Measurements from ENCODE around the gene ITGB3. TPM values are rescaled to one million over a fixed set of nuclear protein-coding genes. Genes with fewer than 3 reads are reported as not detected.

The ITGB3 gene
- total and polyA plus RNA-seq, 2 of the 8 experiments (the other 6 are each of a cell fraction or from before 2014, with no cell fraction given): 0.08 to 0.09 TPM

DNA sequence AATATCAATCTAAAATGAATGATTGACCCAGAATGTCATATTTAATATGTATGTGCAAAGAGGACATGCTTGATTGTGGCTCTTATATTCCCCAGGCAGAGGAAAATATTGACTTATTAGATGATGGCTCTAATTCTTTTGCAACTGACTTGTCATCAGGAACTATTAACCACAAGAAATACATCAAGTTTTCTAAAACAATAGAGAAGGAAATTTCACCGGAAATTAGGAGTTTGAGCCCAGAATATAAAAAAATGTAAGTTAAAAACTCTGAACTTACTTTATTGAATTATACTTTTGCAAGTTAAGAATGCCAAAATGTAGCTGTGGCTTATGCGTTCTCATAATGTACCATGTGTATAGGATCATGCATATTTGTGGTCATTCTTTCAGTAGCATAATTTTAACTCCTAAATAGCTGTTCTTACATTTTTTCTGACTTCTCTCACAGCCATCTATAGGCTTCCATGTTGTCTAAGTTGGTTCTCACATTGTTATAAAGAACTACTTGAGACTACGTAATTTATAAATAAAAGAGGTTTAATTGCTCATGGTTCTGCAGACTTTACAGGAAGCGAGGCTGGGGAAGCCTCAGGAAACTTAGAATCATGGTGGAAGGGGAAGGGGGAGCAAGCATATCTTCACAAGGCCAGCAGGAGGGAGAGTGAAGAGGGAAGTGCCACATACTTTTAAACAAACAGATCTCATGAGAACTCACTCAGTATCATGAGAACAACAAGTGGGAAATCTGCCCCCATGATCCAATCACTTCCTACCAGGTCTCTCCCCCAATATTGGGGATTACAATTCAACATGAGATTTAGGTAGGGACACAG, 81.7 kb downstream of the ITGB3 start (continued):
- TF ChIP-seq NANOG (IDR thresholded peaks at IDR 0.05; ENCODE audit: insufficient read depth, low read depth, low read length, poor library complexity, severe bottlenecking): no peak
- no peak for TF ChIP-seq FOSL1 (IDR thresholded peaks at IDR 0.05; ENCODE audit: insufficient read depth, low read depth, low read length)
- TF ChIP-seq KDM1A (IDR thresholded peaks at IDR 0.05; ENCODE audit: borderline replicate concordance, low read length): no peak
- TF ChIP-seq, protein P1, sequence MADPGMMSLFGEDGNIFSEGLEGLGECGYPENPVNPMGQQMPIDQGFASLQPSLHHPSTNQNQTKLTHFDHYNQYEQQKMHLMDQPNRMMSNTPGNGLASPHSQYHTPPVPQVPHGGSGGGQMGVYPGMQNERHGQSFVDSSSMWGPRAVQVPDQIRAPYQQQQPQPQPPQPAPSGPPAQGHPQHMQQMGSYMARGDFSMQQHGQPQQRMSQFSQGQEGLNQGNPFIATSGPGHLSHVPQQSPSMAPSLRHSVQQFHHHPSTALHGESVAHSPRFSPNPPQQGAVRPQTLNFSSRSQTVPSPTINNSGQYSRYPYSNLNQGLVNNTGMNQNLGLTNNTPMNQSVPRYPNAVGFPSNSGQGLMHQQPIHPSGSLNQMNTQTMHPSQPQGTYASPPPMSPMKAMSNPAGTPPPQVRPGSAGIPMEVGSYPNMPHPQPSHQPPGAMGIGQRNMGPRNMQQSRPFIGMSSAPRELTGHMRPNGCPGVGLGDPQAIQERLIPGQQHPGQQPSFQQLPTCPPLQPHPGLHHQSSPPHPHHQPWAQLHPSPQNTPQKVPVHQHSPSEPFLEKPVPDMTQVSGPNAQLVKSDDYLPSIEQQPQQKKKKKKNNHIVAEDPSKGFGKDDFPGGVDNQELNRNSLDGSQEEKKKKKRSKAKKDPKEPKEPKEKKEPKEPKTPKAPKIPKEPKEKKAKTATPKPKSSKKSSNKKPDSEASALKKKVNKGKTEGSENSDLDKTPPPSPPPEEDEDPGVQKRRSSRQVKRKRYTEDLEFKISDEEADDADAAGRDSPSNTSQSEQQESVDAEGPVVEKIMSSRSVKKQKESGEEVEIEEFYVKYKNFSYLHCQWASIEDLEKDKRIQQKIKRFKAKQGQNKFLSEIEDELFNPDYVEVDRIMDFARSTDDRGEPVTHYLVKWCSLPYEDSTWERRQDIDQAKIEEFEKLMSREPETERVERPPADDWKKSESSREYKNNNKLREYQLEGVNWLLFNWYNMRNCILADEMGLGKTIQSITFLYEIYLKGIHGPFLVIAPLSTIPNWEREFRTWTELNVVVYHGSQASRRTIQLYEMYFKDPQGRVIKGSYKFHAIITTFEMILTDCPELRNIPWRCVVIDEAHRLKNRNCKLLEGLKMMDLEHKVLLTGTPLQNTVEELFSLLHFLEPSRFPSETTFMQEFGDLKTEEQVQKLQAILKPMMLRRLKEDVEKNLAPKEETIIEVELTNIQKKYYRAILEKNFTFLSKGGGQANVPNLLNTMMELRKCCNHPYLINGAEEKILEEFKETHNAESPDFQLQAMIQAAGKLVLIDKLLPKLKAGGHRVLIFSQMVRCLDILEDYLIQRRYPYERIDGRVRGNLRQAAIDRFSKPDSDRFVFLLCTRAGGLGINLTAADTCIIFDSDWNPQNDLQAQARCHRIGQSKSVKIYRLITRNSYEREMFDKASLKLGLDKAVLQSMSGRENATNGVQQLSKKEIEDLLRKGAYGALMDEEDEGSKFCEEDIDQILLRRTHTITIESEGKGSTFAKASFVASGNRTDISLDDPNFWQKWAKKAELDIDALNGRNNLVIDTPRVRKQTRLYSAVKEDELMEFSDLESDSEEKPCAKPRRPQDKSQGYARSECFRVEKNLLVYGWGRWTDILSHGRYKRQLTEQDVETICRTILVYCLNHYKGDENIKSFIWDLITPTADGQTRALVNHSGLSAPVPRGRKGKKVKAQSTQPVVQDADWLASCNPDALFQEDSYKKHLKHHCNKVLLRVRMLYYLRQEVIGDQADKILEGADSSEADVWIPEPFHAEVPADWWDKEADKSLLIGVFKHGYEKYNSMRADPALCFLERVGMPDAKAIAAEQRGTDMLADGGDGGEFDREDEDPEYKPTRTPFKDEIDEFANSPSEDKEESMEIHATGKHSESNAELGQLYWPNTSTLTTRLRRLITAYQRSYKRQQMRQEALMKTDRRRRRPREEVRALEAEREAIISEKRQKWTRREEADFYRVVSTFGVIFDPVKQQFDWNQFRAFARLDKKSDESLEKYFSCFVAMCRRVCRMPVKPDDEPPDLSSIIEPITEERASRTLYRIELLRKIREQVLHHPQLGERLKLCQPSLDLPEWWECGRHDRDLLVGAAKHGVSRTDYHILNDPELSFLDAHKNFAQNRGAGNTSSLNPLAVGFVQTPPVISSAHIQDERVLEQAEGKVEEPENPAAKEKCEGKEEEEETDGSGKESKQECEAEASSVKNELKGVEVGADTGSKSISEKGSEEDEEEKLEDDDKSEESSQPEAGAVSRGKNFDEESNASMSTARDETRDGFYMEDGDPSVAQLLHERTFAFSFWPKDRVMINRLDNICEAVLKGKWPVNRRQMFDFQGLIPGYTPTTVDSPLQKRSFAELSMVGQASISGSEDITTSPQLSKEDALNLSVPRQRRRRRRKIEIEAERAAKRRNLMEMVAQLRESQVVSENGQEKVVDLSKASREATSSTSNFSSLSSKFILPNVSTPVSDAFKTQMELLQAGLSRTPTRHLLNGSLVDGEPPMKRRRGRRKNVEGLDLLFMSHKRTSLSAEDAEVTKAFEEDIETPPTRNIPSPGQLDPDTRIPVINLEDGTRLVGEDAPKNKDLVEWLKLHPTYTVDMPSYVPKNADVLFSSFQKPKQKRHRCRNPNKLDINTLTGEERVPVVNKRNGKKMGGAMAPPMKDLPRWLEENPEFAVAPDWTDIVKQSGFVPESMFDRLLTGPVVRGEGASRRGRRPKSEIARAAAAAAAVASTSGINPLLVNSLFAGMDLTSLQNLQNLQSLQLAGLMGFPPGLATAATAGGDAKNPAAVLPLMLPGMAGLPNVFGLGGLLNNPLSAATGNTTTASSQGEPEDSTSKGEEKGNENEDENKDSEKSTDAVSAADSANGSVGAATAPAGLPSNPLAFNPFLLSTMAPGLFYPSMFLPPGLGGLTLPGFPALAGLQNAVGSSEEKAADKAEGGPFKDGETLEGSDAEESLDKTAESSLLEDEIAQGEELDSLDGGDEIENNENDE (IDR thresholded peaks at IDR 0.05; ENCODE audit: insufficient replicate concordance, low read length): no peak
- TF ChIP-seq HDAC2 (IDR thresholded peaks at IDR 0.05; ENCODE audit: borderline replicate concordance in 1 of 2, low read depth in 2 of 2, low read length in 2 of 2): no peak
- no peak for TF ChIP-seq HDAC6 (IDR thresholded peaks at IDR 0.05; ENCODE audit: low read depth, low read length)
- TF ChIP-seq POLR2AphosphoS5 (IDR thresholded peaks at IDR 0.05; ENCODE audit: low read depth, low read length): no peak
- no peak for TF ChIP-seq GABPA (IDR thresholded peaks at IDR 0.05; ENCODE audit: borderline replicate concordance, insufficient read depth, low read length)
- TF ChIP-seq KDM4A (IDR thresholded peaks at IDR 0.05; ENCODE audit: low read depth, low read length, severe bottlenecking): no peak
